Breast epithelium (tissue), 4 donors: ENCODE data around the gene SETD4. TPM values are rescaled to one million over a fixed set of nuclear protein-coding genes. Genes with fewer than 3 reads are reported as not detected.

Experiments used
- DNase-seq, 2 donors: peaks; one replicate each; pipeline ENCODE4 v3.0.0-alpha.2; 2019; ENCODE audit warnings: low spot score in 2 of 2
- H3K27ac ChIP-seq, 2 donors: fragments of 200-600 bp; sonication (generic) in 1 of 2; one replicate each; pipeline ENCODE4 v1.5.1; 2016 to 2019; ENCODE audit warnings: mild to moderate bottlenecking in 1 of 2
- H3K27me3 ChIP-seq, 2 donors: fragments of 200-600 bp; sonication (generic) in 1 of 2; one replicate each; pipeline versions ENCODE4 v1.5.1 to v1.6.0; 2017 to 2019; ENCODE audit warnings: control low read depth in 1 of 2, mild to moderate bottlenecking in 1 of 2
- H3K36me3 ChIP-seq: fragments of 200-600 bp; one replicate; pipeline ENCODE4 v1.5.1; 2019
- H3K4me1 ChIP-seq, 2 donors: fragments of 200-600 bp; sonication (generic); one replicate each; pipeline ENCODE4 v1.5.1; 2016 to 2019; ENCODE audit warnings: control low read depth in 1 of 2
- H3K4me3 ChIP-seq, 3 donors: fragments of 200-600 bp; sonication (generic); 1 replicate in 2 of 3; 2 replicates in 1 of 3; pipeline ENCODE4 v1.5.1; 2016 to 2019; ENCODE audit warnings: mild to moderate bottlenecking in 3 of 3, moderate library complexity in 2 of 3
- H3K9me3 ChIP-seq, 2 donors: fragments of 200-600 bp; sonication (generic) in 1 of 2; one replicate each; pipeline ENCODE4 v1.5.1; 2016 to 2019; ENCODE audit warnings: control low read depth in 1 of 2
- CTCF ChIP-seq, 3 donors: fragments of 450-650 bp; IDR thresholded peaks; one replicate each; pipeline ENCODE4 v1.5.1; 2016 to 2017; ENCODE audit warnings: antibody characterized with exemption in 3 of 3, mild to moderate bottlenecking in 3 of 3, moderate library complexity in 3 of 3
- POLR2A ChIP-seq: fragments of 450-650 bp; IDR thresholded peaks from one replicate; pipeline ENCODE4 v1.6.1; 2016; ENCODE audit warnings: antibody characterized with exemption, mild to moderate bottlenecking, moderate library complexity
- POLR2AphosphoS5 ChIP-seq, 3 donors: sonication (generic); formaldehyde crosslinking; IDR thresholded peaks; one replicate each; pipeline ENCODE4 v1.6.1; 2017; ENCODE audit warnings: antibody characterized with exemption in 3 of 3
- intact Hi-C: fragments of 100-400 bp; cut with DNase I; formaldehyde crosslinking; loops from one replicate; pipeline ENCODE4 v1.15.1; 2023; ENCODE audit warnings: low total_unique reads
- total RNA-seq, 3 donors: library from RNA; depleted of rRNA; stranded (reverse); fragments of >200 nt; gene quantifications; one replicate each; pipeline ENCODE4 v1.1.0, GENCODE V29; 2016

The SETD4 gene
- total RNA-seq, 3 donors from 2014 or later = 14.2 to 34.1 (median 25.6) TPM

GRCh38 chr21:36068748-36069398, 8.5 kb upstream of the SETD4 start:
- Histone ChIP-seq H3K27ac (peak overlapping the region; percentile 28 to 63), H3K36me3 (no peaks in the 10 kb centered on the region), H3K4me1 (peaks cover 0 to 19% of the 10 kb centered on the region in 2 donors), H3K9me3 (no peaks in the 10 kb centered on the region), H3K27me3 (no peaks in the 10 kb centered on the region), H3K4me3 (no peak overlapping the region)
- intact Hi-C loops = no loop called here
- TF ChIP-seq CTCF (IDR thresholded peaks at IDR 0.05) (no peak), POLR2AphosphoS5 (IDR thresholded peaks at IDR 0.05) (no peak)
- no peak for DNase-seq

- no peak for TF ChIP-seq CTCF (IDR thresholded peaks at IDR 0.05)
- no peak for TF ChIP-seq POLR2A
- TF ChIP-seq POLR2AphosphoS5 (IDR thresholded peaks at IDR 0.05) = no peak
- intact Hi-C loops = no loop called here
- no peaks in the 10 kb centered on the region for H3K36me3 ChIP-seq
- no peaks in the 10 kb centered on the region for H3K9me3 ChIP-seq
- H3K27me3 ChIP-seq = no peaks in the 10 kb centered on the region
- peaks cover 0 to 7% of the 10 kb centered on the region in 2 donors for H3K4me1 ChIP-seq
- H3K27ac ChIP-seq = no peak overlapping the region
- H3K4me3 ChIP-seq = no peak overlapping the region
- no peak for DNase-seq
Observed at GRCh38 chr21:36065497-36066036, 5.2 kb upstream of the SETD4 start.

GRCh38 chr21:36064085-36064460, 3.7 kb upstream of the SETD4 start:
- Histone ChIP-seq H3K9me3 (no peaks in the 10 kb centered on the region), H3K4me1 (peaks cover 0 to 6% of the 10 kb centered on the region in 2 donors), H3K27ac (no peak overlapping the region), H3K4me3 (no peak overlapping the region), H3K36me3 (no peaks in the 10 kb centered on the region), H3K27me3 (no peaks in the 10 kb centered on the region)
- TF ChIP-seq CTCF (IDR thresholded peaks at IDR 0.05) (no peak), POLR2AphosphoS5 (IDR thresholded peaks at IDR 0.05) (no peak), POLR2A (no peak)
- intact Hi-C loops = no loop called here
- DNase-seq = no peak

- TF ChIP-seq POLR2A = no peak
- TF ChIP-seq POLR2AphosphoS5 (IDR thresholded peaks at IDR 0.05) = no peak
- TF ChIP-seq CTCF (IDR thresholded peaks at IDR 0.05) = no peak
- no peaks in the 10 kb centered on the region for H3K36me3 ChIP-seq
- H3K4me3 ChIP-seq = no peak overlapping the region
- no peak overlapping the region for H3K27ac ChIP-seq
- DNase-seq = no peak
- no peaks in the 10 kb centered on the region for H3K27me3 ChIP-seq
- H3K4me1 ChIP-seq = peaks cover 0 to 7% of the 10 kb centered on the region in 2 donors
- no peaks in the 10 kb centered on the region for H3K9me3 ChIP-seq
- intact Hi-C loops = no loop called here
Observed at GRCh38 chr21:36063375-36064084, 3.2 kb upstream of the SETD4 start.

GRCh38 chr21:36061445-36061844, 1.1 kb upstream of the SETD4 start:
- TF ChIP-seq POLR2A (no peak), CTCF (IDR thresholded peaks at IDR 0.05) (no peak), POLR2AphosphoS5 (IDR thresholded peaks at IDR 0.05) (no peak)
- Histone ChIP-seq H3K36me3 (no peaks in the 10 kb centered on the region), H3K27me3 (no peaks in the 10 kb centered on the region), H3K4me1 (peaks cover 0 to 7% of the 10 kb centered on the region in 2 donors), H3K27ac (no peak overlapping the region), H3K9me3 (no peaks in the 10 kb centered on the region), H3K4me3 (no peak overlapping the region)
- DNase-seq = no peak
- intact Hi-C loops = no loop called here
